HG03575 (cell line): ENCODE data around the gene MANSC4.
"Not testable (repeated sequence)": the region's sequence is repeated elsewhere in the genome, so short reads cannot be mapped to it uniquely, and the experiment has no call there.

ENCODE experiments used
- ATAC-seq: cut with Tn5 transposase; IDR thresholded peaks from one replicate; pipeline ENCODE4 v1.9.1; 2021; ENCODE audit not compliant: unreplicated experiment, insufficient number of reproducible peaks, low FRiP score; ENCODE audit errors: extremely low read depth

MANSC4 gene

DNA sequence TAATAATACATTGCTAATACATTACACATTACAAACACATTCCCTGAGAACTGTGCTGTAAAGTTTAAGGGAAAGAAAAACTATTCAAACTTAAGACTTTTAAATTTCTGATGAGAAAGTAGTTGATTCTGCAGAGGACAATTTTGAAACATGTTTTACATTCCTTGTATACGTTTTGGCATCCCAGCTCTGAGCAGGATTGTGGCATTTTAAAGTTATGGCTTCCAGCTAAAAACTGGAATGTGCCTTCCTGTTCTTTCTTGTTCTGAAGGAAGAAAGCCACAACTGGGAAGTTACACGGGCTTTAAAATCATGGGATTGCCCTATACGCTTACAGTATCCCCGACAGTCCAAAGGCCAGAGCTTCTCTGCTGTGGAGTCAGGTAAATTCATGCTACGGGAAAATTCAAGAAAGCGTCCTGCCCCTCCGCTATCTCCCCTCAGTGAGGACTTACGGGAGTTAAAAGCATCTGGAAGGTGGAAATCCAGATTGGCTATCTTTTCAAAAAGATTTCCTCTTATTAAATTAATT is 10.8 kb downstream of the MANSC4 start:
- ATAC-seq: no peak

DNA sequence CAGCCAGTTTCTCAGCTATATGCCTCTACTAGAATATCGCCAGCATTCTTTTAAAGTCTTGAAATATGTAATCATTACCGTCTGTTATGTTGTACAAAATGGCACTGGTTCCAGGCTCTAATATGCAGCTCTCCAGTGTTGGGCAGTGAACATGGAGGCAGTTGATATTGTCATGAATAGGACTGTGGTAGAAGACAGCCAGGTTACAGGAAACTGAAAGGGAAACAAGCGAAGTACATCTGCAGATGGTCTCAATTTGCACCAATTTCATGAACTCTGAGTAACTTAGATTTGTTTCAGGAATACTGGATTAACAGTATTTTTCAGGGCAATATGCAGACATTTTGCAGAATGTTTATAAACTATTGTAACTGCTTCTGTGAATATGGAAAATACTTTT is 13.4 kb downstream of the MANSC4 start:
- no peak for ATAC-seq

DNA sequence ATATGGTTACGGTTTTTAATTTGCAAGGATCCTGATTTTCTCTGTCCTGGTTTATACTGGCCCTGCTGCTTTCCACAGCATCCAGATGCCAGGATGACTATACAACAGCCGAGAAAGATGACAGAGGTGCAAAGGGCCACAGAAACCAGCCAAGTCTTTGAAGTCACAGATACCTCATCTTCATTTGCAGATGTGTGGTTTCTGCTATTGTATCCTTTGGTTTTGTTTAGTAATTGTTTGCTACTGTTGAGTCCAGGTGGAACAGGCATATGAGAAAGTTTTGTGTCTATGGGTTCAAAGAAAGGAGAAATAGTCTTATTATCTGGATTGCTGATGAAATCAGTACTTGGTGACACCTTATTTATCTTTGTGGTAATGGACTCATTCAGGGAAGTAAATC is 17.3 kb downstream of the MANSC4 start:
- ATAC-seq: no peak

DNA sequence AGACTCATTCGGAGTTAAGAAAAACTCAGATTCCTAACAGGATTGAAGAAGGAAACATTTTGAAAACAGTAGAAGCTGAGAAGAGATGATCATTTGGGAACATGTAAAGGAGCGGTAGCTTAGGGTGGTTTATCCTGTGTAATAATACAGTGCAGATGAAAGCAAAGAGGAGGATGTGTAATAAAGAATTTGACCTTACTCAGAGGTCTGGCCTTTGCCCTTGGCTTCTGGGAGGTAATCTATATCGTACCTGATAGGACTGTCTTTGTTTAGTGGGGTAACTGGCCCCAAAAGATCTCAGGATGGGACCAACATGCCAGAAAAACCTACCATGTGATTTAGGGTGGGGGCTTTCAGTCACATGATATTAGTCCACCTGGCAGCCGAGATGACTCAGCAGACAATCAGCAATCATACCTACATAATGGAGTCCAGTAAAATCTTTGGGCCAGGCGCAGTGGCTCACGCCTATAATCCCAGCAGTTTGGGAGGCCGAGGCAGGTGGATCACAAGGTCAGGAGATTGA is 23.3 kb downstream of the MANSC4 start:
- ATAC-seq: no peak

GRCh38 chr12:27754795-27755194 is 25.2 kb downstream of the MANSC4 start:
- ATAC-seq: no peak

DNA sequence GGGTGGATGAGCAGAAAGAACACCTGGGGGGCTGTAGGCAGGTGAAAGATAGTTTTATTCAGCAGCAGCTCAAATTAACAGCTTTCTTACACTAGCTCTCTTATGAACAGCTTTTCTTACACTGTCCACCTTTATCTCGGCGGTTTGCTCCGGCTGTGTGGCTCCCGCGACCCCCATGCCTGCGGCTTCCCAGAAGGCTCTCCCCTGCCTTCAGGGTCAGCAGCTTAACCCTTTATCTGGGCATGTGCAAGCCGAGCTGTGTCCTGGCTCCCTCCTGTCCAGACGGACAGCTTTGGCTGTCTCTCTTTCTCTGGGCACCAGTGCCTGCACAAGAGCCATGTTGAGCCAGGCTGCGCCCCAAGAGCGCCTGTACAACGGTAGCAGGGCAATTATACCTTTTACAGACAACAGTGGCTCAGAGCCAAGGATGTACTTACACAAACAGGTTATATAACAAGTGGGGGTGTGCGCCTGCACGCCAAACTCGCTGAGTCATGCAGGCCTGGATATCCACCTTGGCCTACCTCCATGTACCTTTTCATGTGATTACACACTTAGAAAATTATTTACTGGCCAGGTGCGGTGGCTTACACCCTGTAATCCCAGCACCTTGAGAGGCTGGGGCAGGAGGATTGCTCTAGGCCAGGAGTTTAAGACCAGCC is 28.5 kb downstream of the MANSC4 start:
- no peak for ATAC-seq

GRCh38 chr12:27747111-27747820 is 32.8 kb downstream of the MANSC4 start:
- ATAC-seq: no peak

- not testable (repeated sequence) for ATAC-seq
These were observed 34.3 kb downstream of the MANSC4 start for GRCh38 chr12:27745734-27746133.

GRCh38 chr12:27743601-27744000 is 36.4 kb downstream of the MANSC4 start:
- no peak for ATAC-seq

DNA sequence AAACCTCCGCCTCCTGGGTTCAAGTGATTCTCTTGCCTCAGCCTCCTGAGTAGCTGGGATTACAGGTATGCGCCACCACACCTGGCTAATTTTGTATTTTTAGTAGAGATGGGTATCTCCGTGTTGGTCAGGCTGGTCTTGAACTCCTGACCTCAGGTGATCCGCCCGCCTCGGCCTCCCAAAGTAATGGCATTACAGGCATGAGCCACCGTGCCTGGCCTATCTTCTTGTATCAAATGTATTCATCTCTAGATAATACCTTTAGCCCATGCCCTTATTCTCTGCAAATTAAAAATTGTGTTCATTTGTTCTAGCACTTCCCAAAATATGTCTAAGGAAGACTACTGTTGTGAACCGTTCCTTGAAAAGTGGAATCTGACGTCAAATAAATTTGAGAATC is 45.7 kb downstream of the MANSC4 start:
- not testable (repeated sequence) for ATAC-seq

GRCh38 chr12:27733791-27734190 is 46.2 kb downstream of the MANSC4 start:
- ATAC-seq: no peak

GRCh38 chr12:27733052-27733656 is 46.9 kb downstream of the MANSC4 start:
- no peak for ATAC-seq

DNA sequence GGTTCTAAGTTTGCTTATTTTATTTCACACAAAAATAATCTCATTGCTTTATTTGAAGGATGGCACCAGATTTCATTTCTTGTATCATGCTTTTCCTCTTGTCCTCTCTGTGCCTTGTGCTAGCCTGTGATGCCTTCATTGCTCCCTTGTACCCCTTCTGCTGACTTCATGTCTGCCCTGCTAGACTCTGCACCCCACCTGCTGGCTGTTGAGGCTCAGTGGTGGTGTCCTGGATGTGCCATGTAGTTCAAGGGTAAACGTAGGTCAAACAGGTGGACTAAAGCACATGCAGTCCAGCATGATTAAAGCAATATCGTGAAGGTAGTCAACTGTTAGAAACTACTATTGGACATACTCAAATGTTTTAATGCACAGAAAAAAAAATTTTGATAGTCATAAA is 47.8 kb downstream of the MANSC4 start:
- ATAC-seq: no peak

DNA sequence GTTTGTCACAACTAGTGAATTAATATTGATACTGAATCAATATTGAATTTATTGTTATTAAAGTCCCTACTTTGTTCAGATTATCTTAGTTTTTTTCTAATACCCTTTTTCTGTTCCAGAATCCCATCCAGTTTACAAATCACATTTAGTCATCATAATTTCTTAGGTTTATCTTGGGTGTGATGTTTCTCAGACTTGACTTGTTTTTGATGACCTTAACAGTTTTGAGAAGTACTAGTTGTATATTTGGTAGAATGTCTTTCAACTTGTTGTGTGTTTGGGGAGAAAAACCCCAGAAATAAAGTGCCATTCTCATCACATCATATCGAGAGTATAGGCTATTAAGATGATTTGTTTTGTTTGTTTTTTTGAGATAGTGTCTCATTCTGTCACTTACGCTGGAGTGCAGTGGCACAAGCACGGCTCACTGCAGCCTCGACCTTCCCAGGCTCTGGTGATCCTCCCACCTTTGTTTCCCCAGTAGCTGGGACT is 49.9 kb downstream of the MANSC4 start:
- no peak for ATAC-seq

GRCh38 chr12:27723212-27723611 is 56.8 kb downstream of the MANSC4 start:
- no peak for ATAC-seq
